ENCODE data around the gene CDYL. TPM values are rescaled to one million over a fixed set of nuclear protein-coding genes. Genes with fewer than 3 reads are reported as not detected.

CDYL gene
- total RNA-seq, 2 donors from 2014 or later: 55.1 to 58.2 TPM

- Mint-ChIP-seq H3K4me3 (no peak overlapping the region), H3K4me1 (peaks cover 45% of the 10 kb centered on the region), H3K9me3 (no peaks in the 10 kb centered on the region), H3K36me3 (ENCODE audit: low read depth) (peaks cover 13% of the 10 kb centered on the region), H3K27me3 (ENCODE audit: insufficient read depth) (no peaks in the 10 kb centered on the region), H3K27ac (no peak overlapping the region)
- H3K9me3 ChIP-seq (ENCODE audit: control insufficient read depth, low read length): no peaks in the 10 kb centered on the region
- no peak for DNase-seq
- H3K9ac ChIP-seq (ENCODE audit: extremely low read depth, low read length, poor library complexity, severe bottlenecking): no peak overlapping the region
- WGBS, 2 experiments (ENCODE audit: insufficient coverage in 1 of 2, insufficient read length in 1 of 2): 95% methylated on average over 4 of the region's 4 CpGs; no CpG with 5 or more reads in 1 of the 2 experiments
- no peak for TF ChIP-seq CTCF (conservative IDR thresholded peaks at IDR 0.05)
- no peak overlapping the region for H3K27ac ChIP-seq (ENCODE audit: low read depth, low read length)
- H3K27me3 ChIP-seq (ENCODE audit: control insufficient read depth, insufficient read depth, low read length, poor library complexity, severe bottlenecking): no peaks in the 10 kb centered on the region
- H3K4me1 ChIP-seq (ENCODE audit: control insufficient read depth, insufficient read depth, low read length): peaks cover 9% of the 10 kb centered on the region
- H3K36me3 ChIP-seq (ENCODE audit: control insufficient read depth, insufficient read depth, low read length): peaks cover 25% of the 10 kb centered on the region
- no peak overlapping the region for H3K4me3 ChIP-seq (ENCODE audit: low read length)
Observed at GRCh38 chr6:4908062-4908461, 131.9 kb downstream of the CDYL start.

GRCh38 chr6:4909063-4909706 lies 133.0 kb downstream of the CDYL start:
- Histone ChIP-seq H3K36me3 (ENCODE audit: control insufficient read depth, insufficient read depth, low read length) (peaks cover 25% of the 10 kb centered on the region), H3K9ac (ENCODE audit: extremely low read depth, low read length, poor library complexity, severe bottlenecking) (no peak overlapping the region), H3K27ac (ENCODE audit: low read depth, low read length) (no peak overlapping the region), H3K4me3 (ENCODE audit: low read length) (no peak overlapping the region), H3K4me1 (ENCODE audit: control insufficient read depth, insufficient read depth, low read length) (peaks cover 11% of the 10 kb centered on the region), H3K27me3 (ENCODE audit: control insufficient read depth, insufficient read depth, low read length, poor library complexity, severe bottlenecking) (no peaks in the 10 kb centered on the region), H3K9me3 (ENCODE audit: control insufficient read depth, low read length) (no peaks in the 10 kb centered on the region)
- TF ChIP-seq CTCF (conservative IDR thresholded peaks at IDR 0.05): no peak
- no peak overlapping the region for H3K4me3 Mint-ChIP-seq
- no peaks in the 10 kb centered on the region for H3K9me3 Mint-ChIP-seq
- H3K4me1 Mint-ChIP-seq: peaks cover 49% of the 10 kb centered on the region
- no peak for DNase-seq
- no peak overlapping the region for H3K27ac Mint-ChIP-seq
- H3K36me3 Mint-ChIP-seq (ENCODE audit: low read depth): peaks cover 13% of the 10 kb centered on the region
- H3K27me3 Mint-ChIP-seq (ENCODE audit: insufficient read depth): no peaks in the 10 kb centered on the region
- 83 to 98% methylated on average over 8 to 10 of the region's 10 CpGs for WGBS, 2 experiments (ENCODE audit: insufficient coverage in 1 of 2, insufficient read length in 1 of 2)

GRCh38 chr6:4910037-4910760 lies 134.0 kb downstream of the CDYL start:
- TF ChIP-seq CTCF (conservative IDR thresholded peaks at IDR 0.05): no peak
- peak overlapping the region; percentile 28 for H3K27ac Mint-ChIP-seq
- Histone ChIP-seq H3K27me3 (ENCODE audit: control insufficient read depth, insufficient read depth, low read length, poor library complexity, severe bottlenecking) (no peaks in the 10 kb centered on the region), H3K36me3 (ENCODE audit: control insufficient read depth, insufficient read depth, low read length) (peaks cover 25% of the 10 kb centered on the region), H3K27ac (ENCODE audit: low read depth, low read length) (no peak overlapping the region), H3K4me1 (ENCODE audit: control insufficient read depth, insufficient read depth, low read length) (peaks cover 10% of the 10 kb centered on the region), H3K4me3 (ENCODE audit: low read length) (no peak overlapping the region), H3K9ac (ENCODE audit: extremely low read depth, low read length, poor library complexity, severe bottlenecking) (peak overlapping the region; percentile 36), H3K9me3 (ENCODE audit: control insufficient read depth, low read length) (no peaks in the 10 kb centered on the region)
- H3K36me3 Mint-ChIP-seq (ENCODE audit: low read depth): peaks cover 10% of the 10 kb centered on the region
- no peak overlapping the region for H3K4me3 Mint-ChIP-seq
- WGBS, 2 experiments (ENCODE audit: insufficient coverage in 1 of 2, insufficient read length in 1 of 2): 91 to 93% methylated on average over 6 to 9 of the region's 9 CpGs
- no peak for DNase-seq
- peaks cover 51% of the 10 kb centered on the region for H3K4me1 Mint-ChIP-seq
- no peaks in the 10 kb centered on the region for H3K27me3 Mint-ChIP-seq (ENCODE audit: insufficient read depth)
- no peaks in the 10 kb centered on the region for H3K9me3 Mint-ChIP-seq

Data from endodermal cell (in vitro differentiated cells).